GM03348 (cell line): Measurements from ENCODE around the gene PRKCB.
"Not testable (repeated sequence)": the region's sequence is repeated elsewhere in the genome, so short reads cannot be mapped to it uniquely, and the experiment has no call there.

Experiments
- DNase-seq: peaks from one replicate; pipeline ENCODE4 v3.0.0; 2012; ENCODE audit warnings: low spot score

The PRKCB gene

DNA sequence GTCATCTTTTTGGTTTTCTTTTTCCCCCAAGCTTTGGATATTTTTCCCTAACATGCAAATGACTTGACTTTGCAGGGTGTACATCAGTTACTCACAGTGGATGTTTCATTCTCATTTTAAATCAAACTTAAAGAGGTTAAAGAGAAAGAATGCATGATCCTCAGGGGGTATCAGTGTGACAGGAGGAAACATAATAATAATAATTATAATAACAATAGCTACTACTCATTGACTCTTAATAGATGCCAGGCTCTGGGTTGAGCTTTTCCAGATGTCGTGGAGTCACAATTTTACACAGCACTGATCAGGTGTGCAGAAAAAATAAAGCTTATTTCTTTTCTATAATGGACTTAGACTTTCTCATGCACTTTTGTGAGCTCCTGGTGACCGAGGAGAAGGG lies 263.1 kb downstream of the PRKCB start:
- DNase-seq = no peak

- DNase-seq = no peak
Observed at GRCh38 chr16:24101431-24101830, 265.6 kb downstream of the PRKCB start.

DNA sequence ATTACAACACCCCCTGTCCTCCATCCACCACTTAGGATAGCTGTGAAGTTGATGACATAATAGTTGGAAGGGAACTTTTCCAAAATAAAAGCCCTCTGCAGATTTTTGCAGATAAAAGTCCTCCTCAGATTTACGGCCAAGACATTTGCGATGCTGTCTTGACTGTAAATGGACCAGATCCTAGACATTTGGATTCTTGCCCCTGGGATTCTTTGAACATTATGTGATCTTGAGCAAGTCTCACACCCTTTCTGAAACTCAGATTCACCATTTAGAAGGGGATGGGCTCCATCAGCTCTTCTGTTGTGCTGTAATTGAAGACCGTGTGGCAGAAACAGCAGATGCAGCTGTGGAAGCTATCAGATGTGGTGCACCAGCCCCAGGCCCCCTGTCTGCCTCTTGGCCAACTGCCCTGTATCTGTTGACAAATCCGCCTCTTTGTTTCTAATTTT lies 266.5 kb downstream of the PRKCB start:
- DNase-seq = no peak

DNA sequence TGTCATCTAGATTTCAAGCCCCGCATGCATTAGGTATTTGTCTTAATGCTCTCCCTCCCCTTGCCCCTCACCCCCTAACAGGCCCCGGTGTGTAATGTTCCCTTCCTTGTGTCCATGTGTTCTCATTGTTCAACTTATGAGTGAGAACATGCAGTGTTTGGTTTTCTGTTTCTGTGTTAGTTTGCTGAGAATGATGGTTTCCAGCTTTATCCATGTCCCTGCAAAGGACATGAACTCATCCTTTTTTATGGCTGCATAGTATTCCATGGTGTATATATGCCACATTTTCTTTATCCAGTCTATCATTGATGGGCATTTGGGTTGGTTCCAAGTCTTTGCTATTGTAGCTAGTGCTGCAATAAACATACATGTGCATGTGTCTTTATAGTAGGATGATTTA lies 269.7 kb downstream of the PRKCB start:
- DNase-seq = not testable (repeated sequence)

DNA sequence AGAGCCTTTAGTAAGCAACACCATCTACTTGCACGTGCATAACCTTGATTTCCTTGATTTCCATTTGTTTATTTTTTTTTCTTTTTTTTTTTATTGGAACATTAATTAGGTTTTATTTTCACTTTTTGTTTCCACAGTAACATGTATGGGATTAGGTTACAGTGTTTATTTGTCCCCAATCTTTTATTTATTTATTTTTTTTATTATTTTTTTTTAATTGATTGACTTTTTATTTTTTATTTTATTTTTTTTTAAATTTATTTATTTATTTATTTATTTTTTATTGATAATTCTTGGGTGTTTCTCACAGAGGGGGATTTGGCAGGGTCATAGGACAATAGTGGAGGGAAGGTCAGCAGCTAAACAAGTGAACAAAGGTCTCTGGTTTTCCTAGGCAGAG lies 272.3 kb downstream of the PRKCB start:
- DNase-seq = not testable (repeated sequence)

DNA sequence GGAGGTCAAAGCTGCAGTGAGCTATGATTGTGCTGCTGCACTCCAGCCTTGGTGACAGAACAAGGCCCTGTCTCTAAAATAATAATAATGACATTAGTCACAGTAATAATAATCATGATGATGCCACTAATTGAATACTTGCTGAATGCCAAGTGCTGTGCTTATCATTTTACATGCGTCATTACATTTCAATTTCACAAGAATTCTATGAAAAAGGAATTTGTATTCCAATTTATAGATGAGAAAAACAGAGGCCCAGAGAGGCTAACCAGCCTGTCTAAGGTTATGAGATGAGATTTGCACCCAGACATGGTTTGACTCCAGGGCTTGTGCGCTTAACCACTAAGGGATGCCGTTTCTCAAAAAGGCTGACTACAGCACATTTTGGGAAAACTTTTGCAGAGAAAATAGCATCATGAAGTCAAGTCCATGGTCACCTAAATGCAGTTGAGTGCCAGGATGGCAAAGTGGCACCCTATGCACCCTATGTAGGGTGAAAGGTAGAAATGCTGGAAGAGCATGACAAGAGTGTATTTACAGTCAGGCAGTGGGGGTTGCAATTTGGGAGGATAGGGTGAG lies 276.0 kb downstream of the PRKCB start:
- DNase-seq = no peak

DNA sequence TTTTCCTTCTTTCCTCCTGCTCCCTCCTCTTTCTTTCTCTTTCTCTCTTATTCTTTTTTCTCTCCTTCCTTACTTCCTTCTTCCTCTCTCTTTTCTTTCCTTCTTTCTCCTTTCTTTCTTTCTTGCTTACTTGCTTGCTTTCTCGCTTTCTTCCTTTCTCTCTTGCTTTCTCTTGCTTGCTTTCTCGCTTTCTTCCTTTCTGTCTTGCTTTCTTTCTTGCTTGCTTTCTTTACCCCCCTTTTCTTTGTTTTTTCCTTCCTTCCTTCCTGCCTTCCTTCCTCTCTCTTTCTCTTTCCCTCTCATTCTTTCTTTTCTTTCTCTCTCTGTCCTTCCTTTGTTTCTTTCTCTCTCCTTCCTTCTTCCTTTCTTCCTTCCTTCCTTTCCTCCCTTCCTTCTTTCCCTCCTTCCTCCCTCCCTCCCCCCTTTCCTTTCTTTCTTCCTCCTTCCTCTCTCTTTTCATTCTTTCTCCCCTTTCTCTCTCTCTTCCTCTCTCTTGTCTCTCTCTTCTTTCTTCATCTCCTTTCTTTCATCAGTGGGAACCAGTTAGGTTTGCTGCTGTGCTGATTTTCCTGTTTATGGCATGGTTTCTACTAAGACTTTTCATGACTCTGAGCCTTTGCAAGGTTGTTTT lies 277.4 kb downstream of the PRKCB start:
- no peak for DNase-seq

DNA sequence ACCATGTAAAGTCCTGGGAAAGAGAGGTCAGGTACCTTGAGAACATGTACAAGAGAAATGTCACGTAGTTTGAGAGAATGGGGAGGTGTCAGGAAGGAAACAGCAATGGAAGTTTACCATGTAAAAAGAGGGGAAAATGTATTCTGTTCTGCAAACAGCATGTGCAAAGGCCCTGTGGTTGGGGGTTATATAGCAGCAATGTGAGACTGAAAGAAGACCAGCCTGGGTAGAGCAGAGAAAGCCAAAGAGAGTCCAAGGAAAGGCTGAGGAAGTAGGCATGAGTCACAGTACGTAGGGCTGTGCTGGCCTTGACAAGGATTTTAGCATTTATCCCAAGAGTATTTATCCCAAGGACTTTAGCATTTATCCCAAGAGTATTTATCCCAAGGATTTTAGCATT lies 279.1 kb downstream of the PRKCB start:
- no peak for DNase-seq

DNA sequence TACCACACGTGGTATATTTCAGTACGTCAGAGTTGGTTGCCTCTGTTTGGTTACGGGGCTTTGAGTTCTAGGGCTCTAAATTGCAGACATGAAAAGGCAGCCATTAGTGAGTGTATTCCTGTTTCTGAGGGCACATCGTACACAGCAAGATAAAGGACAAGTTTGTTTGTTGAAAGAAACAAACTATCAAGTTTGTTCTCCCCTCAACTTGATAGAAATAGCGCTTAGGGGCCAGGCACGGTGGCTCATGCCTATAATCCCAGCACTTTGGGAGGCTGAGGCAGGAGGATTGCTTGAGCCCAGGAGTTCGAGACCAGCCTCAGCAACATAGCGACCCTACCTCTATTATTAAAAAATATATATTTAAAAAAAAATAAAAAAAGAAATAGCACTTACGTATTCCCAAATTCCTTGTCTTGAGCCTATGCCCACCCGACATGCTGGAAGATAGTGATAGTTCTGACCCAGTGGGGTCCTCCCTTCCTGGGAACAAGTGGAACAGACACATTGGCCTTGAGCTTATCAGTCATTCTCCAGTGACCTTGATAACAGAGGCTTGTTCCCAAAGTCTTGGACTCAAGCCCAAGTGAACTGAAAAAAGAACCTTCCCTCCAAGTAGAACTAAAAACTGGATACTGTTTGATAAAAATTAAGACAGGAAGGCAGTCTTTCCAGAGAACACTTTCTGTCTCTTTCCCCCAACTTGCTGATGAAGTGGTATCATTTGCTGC lies 280.4 kb downstream of the PRKCB start:
- no peak for DNase-seq

DNA sequence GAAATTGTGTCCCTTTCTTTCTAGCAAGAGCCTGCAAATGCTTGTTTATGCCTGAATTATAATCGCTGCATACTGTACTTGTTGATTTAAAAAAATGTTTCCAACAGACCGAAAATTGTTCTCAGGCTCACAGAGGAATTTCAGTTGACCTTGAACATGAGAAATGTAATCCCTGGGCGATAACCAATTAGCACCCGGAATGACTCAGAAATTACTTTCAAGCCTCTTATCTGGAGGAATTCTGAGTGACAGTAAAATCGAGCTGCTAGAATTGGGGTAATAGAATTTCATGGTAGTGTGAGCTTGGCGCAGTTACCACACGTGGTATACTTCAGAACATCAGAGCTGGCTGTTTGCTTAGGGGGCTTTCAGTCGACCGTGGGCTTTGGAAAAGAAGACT lies 281.2 kb downstream of the PRKCB start:
- no peak for DNase-seq

GRCh38 chr16:24117680-24118079 lies 281.9 kb downstream of the PRKCB start:
- no peak for DNase-seq

GRCh38 chr16:24118126-24118821 lies 282.5 kb downstream of the PRKCB start:
- no peak for DNase-seq

- DNase-seq = no peak
Observed at GRCh38 chr16:24119807-24120206, 284.0 kb downstream of the PRKCB start.

GRCh38 chr16:24123275-24123674 lies 287.5 kb downstream of the PRKCB start:
- no peak for DNase-seq

GRCh38 chr16:24124291-24124690 lies 288.5 kb downstream of the PRKCB start:
- no peak for DNase-seq

DNA sequence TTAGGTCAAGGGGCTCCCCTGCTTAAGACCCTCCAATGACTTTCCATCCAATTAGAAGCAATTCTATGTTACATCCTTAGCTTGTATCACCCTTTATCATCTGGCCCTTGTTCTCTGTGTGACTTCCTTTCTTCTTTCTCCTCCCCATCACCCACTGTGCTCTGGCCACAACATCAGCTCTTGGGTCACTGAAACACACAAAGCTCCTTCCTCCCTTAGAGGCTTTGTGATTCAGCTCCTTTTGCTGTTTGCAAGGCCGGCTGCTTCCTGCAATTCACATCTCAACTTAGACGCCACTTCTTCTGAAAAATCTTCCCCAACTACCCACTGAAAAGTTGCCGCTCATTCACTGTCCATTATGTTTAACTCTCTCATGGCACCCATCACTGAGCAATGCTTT lies 289.4 kb downstream of the PRKCB start:
- no peak for DNase-seq

DNA sequence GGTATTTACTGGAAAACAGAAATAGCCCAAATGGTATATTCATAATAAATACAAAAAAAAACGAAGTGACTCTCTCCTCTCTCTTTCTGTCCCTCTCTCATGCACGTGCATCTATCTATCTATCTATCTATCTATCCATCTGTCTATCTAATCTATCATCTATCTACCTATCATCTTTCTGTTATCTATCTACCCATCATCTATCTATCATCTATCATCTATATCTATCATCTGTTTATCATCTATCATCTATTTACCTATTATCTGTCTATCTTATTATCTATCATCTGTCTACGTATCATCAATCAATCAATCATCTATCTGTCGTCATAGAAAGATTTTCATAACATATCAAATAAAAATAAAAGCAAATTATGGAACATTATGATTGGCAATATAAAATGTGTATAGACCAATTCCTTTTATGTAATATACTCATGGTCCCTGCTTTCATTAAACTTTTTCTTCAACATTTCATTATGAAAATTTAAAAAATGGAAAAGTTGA lies 293.7 kb downstream of the PRKCB start:
- no peak for DNase-seq

DNA sequence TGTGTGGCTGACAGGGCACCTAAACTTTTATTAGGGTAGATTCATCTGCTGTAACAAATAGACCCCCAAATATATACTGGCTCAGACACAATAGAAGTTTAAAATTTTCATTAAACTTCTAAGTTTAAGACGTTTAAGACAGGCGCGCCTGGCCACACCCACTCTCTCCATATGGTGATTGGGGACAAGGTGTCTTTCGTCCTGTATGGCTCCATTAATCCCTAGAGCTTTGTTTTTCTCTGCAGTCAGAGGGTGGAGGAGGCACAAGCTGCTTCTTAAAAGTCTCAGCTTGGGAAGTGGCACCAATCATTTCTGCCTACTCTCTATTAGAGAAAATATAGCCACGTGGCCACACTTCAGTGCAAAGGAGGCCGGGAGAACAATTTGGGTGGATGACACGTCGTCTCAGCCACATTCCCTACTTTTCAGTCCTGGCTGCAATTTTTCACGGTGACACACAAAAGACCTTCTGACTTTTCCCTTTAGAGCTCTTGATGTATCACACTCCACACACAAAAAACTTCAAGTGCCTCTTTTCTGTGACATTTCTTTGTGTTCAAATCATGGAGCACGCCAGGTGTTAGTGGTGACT lies 294.8 kb downstream of the PRKCB start:
- no peak for DNase-seq

DNA sequence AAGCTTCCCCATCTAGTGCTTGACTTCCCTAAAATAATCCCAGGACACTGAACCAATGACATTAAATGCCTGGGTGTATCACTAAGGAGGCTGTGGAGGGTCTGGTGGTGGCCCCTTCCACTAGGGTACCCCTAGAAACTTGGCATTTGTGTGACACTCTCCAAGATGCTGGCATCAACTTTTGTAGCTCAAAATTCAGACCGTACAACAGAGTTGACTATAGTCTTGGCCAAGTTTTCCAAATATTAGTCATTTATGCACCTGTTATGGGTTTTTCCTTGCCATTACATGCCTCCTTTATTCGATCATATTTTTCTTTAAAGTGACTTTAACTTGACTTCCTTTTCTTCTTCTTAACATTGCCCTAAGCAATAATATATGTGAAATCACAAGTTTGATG lies 295.5 kb downstream of the PRKCB start:
- DNase-seq = no peak

- DNase-seq = no peak
Observed at GRCh38 chr16:24132048-24132796, 296.4 kb downstream of the PRKCB start.

GRCh38 chr16:24132797-24133155 lies 297.0 kb downstream of the PRKCB start:
- DNase-seq = no peak
